SK-N-SH (cell line): ENCODE measurements around the gene RNF150. TPM values are rescaled to one million over a fixed set of nuclear protein-coding genes. Genes with fewer than 3 reads are reported as not detected.
A peak's percentile ranks its signal among the peaks of the same experiment; 100 is the strongest.

Source experiments
- CTCF ChIA-PET: fragments of 300-600, 350-600 bp; formaldehyde crosslinking; extraction: SDS; loops from one replicate; lab custom pipeline; 2021; lab: Yijun Ruan, JAX
- POLR2A ChIA-PET: fragments of 350-600 bp; sonication (Branson Sonifier 250); formaldehyde crosslinking; extraction: SDS; loops from one replicate; lab custom pipeline; 2020; ENCODE audit warnings: antibody characterized with exemption, inconsistent platforms; lab: Yijun Ruan, JAX
- DNase-seq: peaks from one replicate; pipeline ENCODE4 v3.0.0; 2012
- H2AFZ ChIP-seq: fragments of 200-600 bp; sonication (generic); 2 replicates; pipeline ENCODE4 v1.8.1; 2016; ENCODE audit warnings: antibody characterized with exemption, mild to moderate bottlenecking, low read depth
- H3F3A ChIP-seq: fragments of 200-600 bp; sonication (generic); replicated peaks from 2 replicates; pipeline ENCODE3; 2016; ENCODE audit warnings: antibody characterized with exemption, mild to moderate bottlenecking; ENCODE audit not compliant: insufficient read depth
- H3K27ac ChIP-seq, 2 experiments: fragments of 200-500 bp in 1 of 2; fragments of 200-600 bp in 1 of 2; sonication (Bioruptor generic) in 1 of 2; sonication (generic), shearing (Covaris generic) in 1 of 2; 2 replicates each; pipeline versions ENCODE4 v1.5.1 to v1.6.1; 2014 to 2016; ENCODE audit warnings: low read depth in 2 of 2, inconsistent platforms in 1 of 2, low read length in 1 of 2, mild to moderate bottlenecking in 1 of 2, mixed read lengths in 1 of 2
- H3K27me3 ChIP-seq: fragments of 200-600 bp; sonication (generic), shearing (Covaris generic); 2 replicates; pipeline ENCODE4 v1.6.1; 2016; ENCODE audit warnings: mixed run types; ENCODE audit not compliant: insufficient read depth
- H3K36me3 ChIP-seq, 2 experiments: fragments of 200-500 bp in 1 of 2; fragments of 200-600 bp in 1 of 2; sonication (Bioruptor generic) in 1 of 2; sonication (generic) in 1 of 2; replicated peaks in 1 of 2; 2 replicates each; pipeline versions ENCODE3 to v1.5.1; 2014 to 2016; ENCODE audit warnings: low read length in 1 of 2, mild to moderate bottlenecking in 1 of 2; ENCODE audit not compliant: insufficient read depth in 2 of 2, control insufficient read depth in 1 of 2
- H3K4me1 ChIP-seq, 2 experiments: fragments of 200-500 bp in 1 of 2; fragments of 200-600 bp in 1 of 2; sonication (Bioruptor generic) in 1 of 2; sonication (generic), shearing (Covaris generic) in 1 of 2; 2 replicates each; pipeline versions ENCODE4 v1.5.1 to v1.6.1; 2014 to 2016; ENCODE audit warnings: low read depth in 1 of 2, low read length in 1 of 2, mixed run types in 1 of 2; ENCODE audit not compliant: insufficient read depth in 2 of 2, control insufficient read depth in 1 of 2
- H3K4me2 ChIP-seq: fragments of 200-600 bp; sonication (generic), shearing (Covaris generic); 2 replicates; pipeline ENCODE4 v1.6.1; 2017; ENCODE audit warnings: mixed run types
- H3K4me3 ChIP-seq, 2 experiments: fragments of 200-500 bp in 1 of 2; fragments of 200-600 bp in 1 of 2; sonication (Bioruptor generic) in 1 of 2; sonication (generic), shearing (Covaris generic) in 1 of 2; 2 replicates each; pipeline versions ENCODE4 v1.5.1 to v1.8.1; 2014 to 2016; ENCODE audit warnings: low read depth in 2 of 2, inconsistent platforms in 1 of 2, low read length in 1 of 2, mild to moderate bottlenecking in 1 of 2, mixed read lengths in 1 of 2, moderate library complexity in 1 of 2
- H3K79me2 ChIP-seq: fragments of 200-600 bp; sonication (generic); 2 replicates; pipeline ENCODE4 v1.8.1; 2017; ENCODE audit warnings: mild to moderate bottlenecking; ENCODE audit not compliant: insufficient read depth
- H3K9ac ChIP-seq: fragments of 200-600 bp; sonication (generic); 2 replicates; pipeline ENCODE4 v1.6.1; 2017; ENCODE audit warnings: mixed run types
- H3K9me2 ChIP-seq: fragments of 200-600 bp; sonication (generic); 2 replicates; pipeline ENCODE4 v1.6.1; 2017; ENCODE audit warnings: mixed run types
- H3K9me3 ChIP-seq: fragments of 200-600 bp; sonication (generic); 2 replicates; pipeline ENCODE4 v1.6.1; 2017; ENCODE audit warnings: mixed run types, mild to moderate bottlenecking, moderate library complexity
- H4K20me1 ChIP-seq: fragments of 200-600 bp; sonication (generic); 2 replicates; pipeline ENCODE4 v1.6.1; 2017; ENCODE audit warnings: mild to moderate bottlenecking, mixed run types; ENCODE audit not compliant: insufficient read depth
- EP300 ChIP-seq, 2 experiments: IDR thresholded peaks; 2 replicates each; pipeline versions ENCODE4 v1.4.0 to v1.6.1; 2012; ENCODE audit warnings: borderline replicate concordance in 1 of 2, low read depth in 1 of 2, low read length in 1 of 2
- FOXM1 ChIP-seq: IDR thresholded peaks from 2 replicates; pipeline ENCODE4 v1.4.0; 2012; ENCODE audit warnings: low read depth, mild to moderate bottlenecking
- GABPA ChIP-seq: IDR thresholded peaks from 2 replicates; pipeline ENCODE4 v1.4.0; 2012; ENCODE audit warnings: low read depth, mild to moderate bottlenecking
- JUND ChIP-seq: IDR thresholded peaks from 2 replicates; pipeline ENCODE4 v1.4.0; 2012
- MXI1 ChIP-seq: IDR thresholded peaks from 2 replicates; pipeline ENCODE4 v1.6.1; 2012; ENCODE audit warnings: mild to moderate bottlenecking, low read depth, low read length, improper control_type of control experiment
- SIN3A ChIP-seq: IDR thresholded peaks from 2 replicates; pipeline ENCODE4 v1.6.1; 2012; ENCODE audit warnings: low read depth, mild to moderate bottlenecking, low read length, moderate library complexity, borderline replicate concordance
- SMC3 ChIP-seq: IDR thresholded peaks from 2 replicates; pipeline ENCODE4 v1.6.1; 2012; ENCODE audit warnings: low read depth, low read length, improper control_type of control experiment
- USF1 ChIP-seq: IDR thresholded peaks from 2 replicates; pipeline ENCODE4 v1.4.0; 2012; ENCODE audit warnings: low read depth, borderline replicate concordance
- WGBS: methylation state at CpG from one replicate; pipeline ENCODE4 v1.1.6; 2017; ENCODE audit warnings: low lambda C conversion rate; 5-methylcytosine and 5-hydroxymethylcytosine counted together
- polyA plus RNA-seq, 3 experiments: library from polyadenylated mRNA; depleted of rRNA; stranded (reverse); fragments of >200 nt; gene quantifications; 2 replicates each; pipeline ENCODE4 v1.2.3, GENCODE V29; 2012
- TF ChIP-seq, protein P1 (sequence below): IDR thresholded peaks from 2 replicates; pipeline ENCODE4; 2012

RNF150 gene
- polyA plus RNA-seq, 1 of the 3 experiments (the other 2 are of a cell fraction) = 5.8 TPM

DNA sequence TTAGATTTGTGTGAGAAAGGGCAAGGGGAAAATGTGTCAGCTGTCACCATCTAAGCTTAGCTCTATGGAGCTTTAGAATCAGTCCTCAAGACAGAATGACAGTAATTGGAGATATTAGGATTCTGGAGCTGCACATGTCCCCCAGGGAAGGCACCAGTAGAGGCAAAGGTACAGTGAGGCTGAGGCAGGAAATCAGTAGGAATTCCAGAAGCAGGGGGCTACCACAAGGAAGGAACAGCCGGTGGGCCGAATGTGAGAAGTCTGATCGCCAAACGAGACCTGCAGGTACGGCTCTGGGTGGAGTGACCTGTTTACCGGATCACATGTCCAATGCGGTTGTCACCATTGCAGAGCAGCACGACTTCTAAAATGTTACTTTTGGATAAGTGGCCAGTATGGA is 52.6 kb downstream of the RNF150 start:
- ChIA-PET POLR2A (interaction anchor here (0.6 kb wide), 1 partner anchor 426 kb away, joined by 4 read pairs; no protein-coding TSS in a partner anchor), CTCF (interaction anchor here (0.7 to 2.4 kb wide), 4 partner anchors 10 to 180 kb away, joined by 3 to 8 read pairs (median 4); no protein-coding TSS in a partner anchor)
- Histone ChIP-seq H3K27me3 (no peaks in the 10 kb centered on the region), H3K36me3 (peaks cover 0 to 11% of the 10 kb centered on the region in 2 experiments), H3K27ac (peak overlapping the region in 1 of 2 experiments; percentile 39; a peak in 2 of 4 replicates), H3K79me2 (peaks cover 83% of the 10 kb centered on the region), H3K9me2 (no peaks in the 10 kb centered on the region), H4K20me1 (no peaks in the 10 kb centered on the region), H3K4me2 (no peak overlapping the region), H3K4me3 (no peak overlapping the region), H3K9me3 (no peaks in the 10 kb centered on the region), H3K9ac (no peak overlapping the region), H3F3A (no peaks in the 10 kb centered on the region), H2AFZ (no peak overlapping the region), H3K4me1 (peaks cover 0 to 27% of the 10 kb centered on the region in 2 experiments; a peak in 2 of 4 replicates)
- TF ChIP-seq FOXM1 (no peak), MXI1 (0 out of 2 replicates have a peak, but pooled peaks have one; percentile 36)
- no peak for DNase-seq
- WGBS = 91% methylated on average over 8 of the region's 8 CpGs

GRCh38 chr4:141079393-141079930 is 53.8 kb downstream of the RNF150 start:
- H3K4me3 ChIP-seq = no peak overlapping the region
- no peaks in the 10 kb centered on the region for H3F3A ChIP-seq
- peak overlapping the region in 1 of 2 experiments; percentile 25; a peak in 3 of 4 replicates for H3K27ac ChIP-seq
- 83% methylated on average over 3 of the region's 3 CpGs for WGBS
- no peak for DNase-seq
- no peaks in the 10 kb centered on the region for H3K9me2 ChIP-seq
- peaks cover 82% of the 10 kb centered on the region for H3K79me2 ChIP-seq
- no peak overlapping the region for H2AFZ ChIP-seq
- no peaks in the 10 kb centered on the region for H4K20me1 ChIP-seq
- no peak overlapping the region for H3K4me2 ChIP-seq
- ChIA-PET POLR2A (no interaction called here), CTCF (interaction anchor here (1.0 to 1.4 kb wide), 2 partner anchors 11 to 22 kb away, joined by 3 to 5 read pairs; no protein-coding TSS in a partner anchor)
- H3K9me3 ChIP-seq = no peaks in the 10 kb centered on the region
- peaks cover 0 to 3% of the 10 kb centered on the region in 2 experiments for H3K36me3 ChIP-seq
- H3K9ac ChIP-seq = no peak overlapping the region
- TF ChIP-seq GABPA = no peak
- TF ChIP-seq EP300 (IDR thresholded peaks at IDR 0.05; ENCODE audit: borderline replicate concordance in 1 of 2, low read depth in 1 of 2, low read length in 1 of 2) = no peak
- no peak for TF ChIP-seq USF1
- TF ChIP-seq, protein P1, sequence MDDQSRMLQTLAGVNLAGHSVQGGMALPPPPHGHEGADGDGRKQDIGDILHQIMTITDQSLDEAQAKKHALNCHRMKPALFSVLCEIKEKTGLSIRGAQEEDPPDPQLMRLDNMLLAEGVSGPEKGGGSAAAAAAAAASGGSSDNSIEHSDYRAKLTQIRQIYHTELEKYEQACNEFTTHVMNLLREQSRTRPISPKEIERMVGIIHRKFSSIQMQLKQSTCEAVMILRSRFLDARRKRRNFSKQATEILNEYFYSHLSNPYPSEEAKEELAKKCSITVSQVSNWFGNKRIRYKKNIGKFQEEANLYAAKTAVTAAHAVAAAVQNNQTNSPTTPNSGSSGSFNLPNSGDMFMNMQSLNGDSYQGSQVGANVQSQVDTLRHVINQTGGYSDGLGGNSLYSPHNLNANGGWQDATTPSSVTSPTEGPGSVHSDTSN = no peak
- TF ChIP-seq JUND = no peak
- TF ChIP-seq SMC3 = no peak
- no peaks in the 10 kb centered on the region for H3K27me3 ChIP-seq
- H3K4me1 ChIP-seq = peaks cover 0 to 30% of the 10 kb centered on the region in 2 experiments; a peak in 2 of 4 replicates

DNA sequence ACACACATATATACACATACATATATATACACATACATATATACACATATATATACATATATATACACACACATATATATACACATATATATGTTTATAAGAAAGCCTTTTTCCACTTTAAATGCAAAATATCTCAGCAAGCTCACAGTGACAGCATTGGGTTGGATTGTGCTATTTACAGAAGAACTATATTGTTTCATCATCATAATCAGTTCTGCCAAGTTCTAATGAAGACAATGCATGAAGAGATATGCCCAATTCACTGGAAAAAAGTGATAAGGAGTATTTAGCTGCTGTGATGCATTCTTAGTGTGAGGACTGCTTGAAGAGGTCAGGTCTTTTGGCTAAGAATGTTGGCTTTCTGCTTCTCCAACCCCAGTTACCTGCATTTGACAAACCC is 54.4 kb downstream of the RNF150 start:
- H3F3A ChIP-seq = no peaks in the 10 kb centered on the region
- no peak for TF ChIP-seq SIN3A
- TF ChIP-seq, all 33 proteins: peak for 0
- no peaks in the 10 kb centered on the region for H3K27me3 ChIP-seq
- H3K9ac ChIP-seq = no peak overlapping the region
- H3K4me2 ChIP-seq = no peak overlapping the region
- peaks cover 0 to 3% of the 10 kb centered on the region in 2 experiments for H3K36me3 ChIP-seq
- H2AFZ ChIP-seq = no peak overlapping the region
- no peak for DNase-seq
- H3K4me3 ChIP-seq = no peak overlapping the region
- CTCF ChIA-PET = interaction anchor here (1.0 kb wide), 1 partner anchor 12 kb away, joined by 3 read pairs; no protein-coding TSS in a partner anchor
- H3K79me2 ChIP-seq = peaks cover 82% of the 10 kb centered on the region
- no peaks in the 10 kb centered on the region for H3K9me2 ChIP-seq
- peak overlapping the region in 1 of 2 experiments; percentile 43; a peak in 1 of 4 replicates for H3K27ac ChIP-seq
- peaks cover 0 to 32% of the 10 kb centered on the region in 2 experiments; a peak in 2 of 4 replicates for H3K4me1 ChIP-seq
- no peaks in the 10 kb centered on the region for H3K9me3 ChIP-seq
- POLR2A ChIA-PET = no interaction called here
- 0 out of 2 replicates have a peak, but pooled peaks cover 3% of the 10 kb centered on the region for H4K20me1 ChIP-seq
